ENCODE measurements around the gene KRTAP5-10.
"Not testable (repeated sequence)": the region's sequence is repeated elsewhere in the genome, so short reads cannot be mapped to it uniquely, and the experiment has no call there.

GRCh38 chr11:71579513-71579912 is 14.2 kb downstream of the KRTAP5-10 start:
- not testable (repeated sequence) for TF ChIP-seq RAD21 (IDR thresholded peaks at IDR 0.05; ENCODE audit: low read length); NRF1 (IDR thresholded peaks at IDR 0.05; ENCODE audit: low read depth, low read length); CTCF (IDR thresholded peaks at IDR 0.05); TEAD4 (IDR thresholded peaks at IDR 0.05; ENCODE audit: borderline replicate concordance, insufficient read depth); SIN3A (IDR thresholded peaks at IDR 0.05; ENCODE audit: borderline replicate concordance, low read depth, low read length); NFIC (IDR thresholded peaks at IDR 0.05; ENCODE audit: borderline replicate concordance); YY1 (IDR thresholded peaks at IDR 0.05; ENCODE audit: low read depth); TAF1 (IDR thresholded peaks at IDR 0.05; ENCODE audit: borderline replicate concordance, low read depth, low read length); MEF2A (IDR thresholded peaks at IDR 0.05; ENCODE audit: borderline replicate concordance, low read depth); FOSL2 (IDR thresholded peaks at IDR 0.05; ENCODE audit: borderline replicate concordance, low read depth); EP300 (IDR thresholded peaks at IDR 0.05; ENCODE audit: borderline replicate concordance in 1 of 2, low read depth in 1 of 2, low read length in 1 of 2); USF1 (IDR thresholded peaks at IDR 0.05; ENCODE audit: borderline replicate concordance, low read depth)

All from SK-N-SH (cell line).